Immature natural killer cell (primary cell): ENCODE measurements around the gene GRAMD1B. TPM values are rescaled to one million over a fixed set of nuclear protein-coding genes. Genes with fewer than 3 reads are reported as not detected.

Experiments
- DNase-seq, 3 donors: peaks; one replicate each; pipeline ENCODE4 v3.0.0; 2022; ENCODE audit warnings: mixed read lengths in 1 of 3
- H3K27ac Mint-ChIP-seq, 6 donors: one replicate each; pipeline ENCODE4 v1.8.0; 2020; ENCODE audit warnings: mixed read lengths in 6 of 6, mild to moderate bottlenecking in 5 of 6, inconsistent platforms in 4 of 6, moderate library complexity in 3 of 6
- H3K27me3 Mint-ChIP-seq, 3 donors: one replicate each; pipeline ENCODE4 v1.8.0; 2020 to 2021; ENCODE audit warnings: low read depth in 3 of 3, mild to moderate bottlenecking in 3 of 3, mixed read lengths in 3 of 3, moderate library complexity in 3 of 3, inconsistent platforms in 1 of 3
- H3K36me3 Mint-ChIP-seq, 3 donors: one replicate each; pipeline ENCODE4 v1.8.0; 2020; ENCODE audit warnings: mixed read lengths in 3 of 3, inconsistent platforms in 2 of 3, mild to moderate bottlenecking in 2 of 3
- H3K4me1 Mint-ChIP-seq, 2 donors: one replicate each; pipeline ENCODE4 v1.8.0; 2020; ENCODE audit warnings: inconsistent platforms in 2 of 2, mild to moderate bottlenecking in 2 of 2, mixed read lengths in 2 of 2, moderate library complexity in 1 of 2
- H3K4me3 Mint-ChIP-seq, 5 donors: one replicate each; pipeline ENCODE4 v1.8.0; 2020; ENCODE audit warnings: mild to moderate bottlenecking in 5 of 5, mixed read lengths in 5 of 5, inconsistent platforms in 3 of 5, moderate library complexity in 3 of 5
- H3K9me3 Mint-ChIP-seq, 6 donors: one replicate each; pipeline ENCODE4 v1.8.0; 2020; ENCODE audit warnings: mild to moderate bottlenecking in 6 of 6, mixed read lengths in 6 of 6, inconsistent platforms in 4 of 6, moderate library complexity in 3 of 6
- polyA plus RNA-seq, 3 donors: library from polyadenylated mRNA; unstranded; fragments of 300-500 nt; fragmentation: Illumina TruSeq; gene quantifications; one replicate each; pipeline ENCODE4 v1.2.3, GENCODE V29; 2021

The GRAMD1B gene
- 1 to 10 TPM in 2 of 3 donors, under 1 TPM in 1; 0.78 to 3.4 (median 1.5) TPM for polyA plus RNA-seq

DNA sequence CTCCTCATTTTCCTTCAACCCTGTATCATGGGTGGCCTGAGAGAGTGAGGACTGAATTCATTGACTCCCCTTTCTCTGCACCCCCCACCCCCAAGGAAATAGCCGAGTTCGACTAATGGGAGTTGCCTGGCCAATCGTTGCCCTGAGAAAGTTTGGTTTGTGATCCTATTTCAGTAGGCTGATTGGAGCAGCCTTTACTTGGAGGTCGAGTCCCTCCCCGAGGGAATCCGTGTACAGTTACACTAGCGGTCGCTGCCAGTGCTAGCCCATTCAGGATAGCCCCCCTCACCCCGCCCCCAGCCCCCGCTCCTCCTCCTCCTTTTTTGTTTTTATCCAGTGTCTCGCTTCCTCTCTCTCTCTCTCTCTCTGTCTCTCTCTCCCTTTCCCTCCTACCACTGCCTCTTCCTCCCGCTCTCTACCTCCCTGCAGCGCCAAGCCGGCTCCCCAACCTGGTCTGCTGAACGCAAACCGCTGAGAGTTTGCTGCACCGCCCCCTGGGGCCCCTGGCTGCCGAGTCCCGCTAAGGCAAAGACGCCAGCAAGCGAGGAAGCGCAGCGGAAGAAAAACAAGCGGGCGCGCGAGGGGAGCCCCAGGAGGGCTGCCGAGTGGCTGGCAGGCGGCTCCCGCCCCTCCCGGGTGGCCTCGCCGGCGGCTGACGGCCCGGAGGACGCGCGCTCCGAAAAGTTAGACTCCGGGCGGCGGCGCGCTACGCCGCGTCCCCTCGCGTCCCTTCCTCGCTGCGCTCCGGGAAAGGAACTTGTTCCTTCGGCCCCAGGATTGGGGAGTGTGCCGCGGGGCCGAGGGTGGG lies at the start of gene GRAMD1B:
GRAMD1B (plus strand) TSS at position 357 of the 808 bp plus-strand sequence. CDS start 524 bp downstream, outside the sequence.
- H3K27me3 Mint-ChIP-seq: peaks cover 1 to 6% (median 2%) of the 10 kb centered on the region in 3 donors
- H3K36me3 Mint-ChIP-seq: no peaks in the 10 kb centered on the region
- peak within 1 kb of the TSS; percentile 86 to 97 (median 90) for H3K4me3 Mint-ChIP-seq
- H3K4me1 Mint-ChIP-seq: peaks cover 24 to 26% of the 10 kb centered on the region in 2 donors
- H3K27ac Mint-ChIP-seq: peak within 1 kb of the TSS; percentile 49 to 94 (median 82)
- H3K9me3 Mint-ChIP-seq: no peaks in the 10 kb centered on the region
- peak; percentile 59 to 78 (median 68) for DNase-seq

DNA sequence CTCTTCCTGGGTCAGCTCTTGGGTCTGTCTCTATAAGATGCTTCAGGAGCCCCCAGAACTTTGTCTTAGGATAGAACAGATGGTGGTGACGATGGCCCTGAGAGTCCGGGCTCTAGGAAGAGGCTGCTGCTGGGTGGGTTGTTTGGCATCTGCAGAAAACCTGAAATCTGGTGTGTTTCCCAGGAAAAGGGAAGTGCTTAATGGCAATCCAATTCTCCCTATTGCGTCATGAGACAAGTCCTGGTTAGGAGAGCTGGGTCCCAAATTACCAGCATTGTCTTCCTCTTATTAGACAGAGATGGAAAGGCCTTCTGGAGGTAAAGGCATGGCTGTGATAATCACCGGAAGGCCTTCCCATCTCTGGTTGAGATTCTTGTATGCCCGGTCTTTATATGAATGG lies 48.9 kb upstream of the GRAMD1B start:
- H3K36me3 Mint-ChIP-seq: no peaks in the 10 kb centered on the region
- H3K4me1 Mint-ChIP-seq: peaks cover 0 to 4% of the 10 kb centered on the region in 2 donors
- H3K27ac Mint-ChIP-seq: peak overlapping the region in 4 of 6 donors; percentile 71 to 86 (median 76)
- H3K27me3 Mint-ChIP-seq: no peaks in the 10 kb centered on the region
- DNase-seq: no peak
- no peaks in the 10 kb centered on the region for H3K9me3 Mint-ChIP-seq
- peak overlapping the region; percentile 58 to 75 (median 71) for H3K4me3 Mint-ChIP-seq

GRCh38 chr11:123381817-123382554 lies 48.1 kb upstream of the GRAMD1B start:
- no peaks in the 10 kb centered on the region for H3K27me3 Mint-ChIP-seq
- no peaks in the 10 kb centered on the region for H3K36me3 Mint-ChIP-seq
- peak overlapping the region; percentile 63 to 86 (median 74) for H3K27ac Mint-ChIP-seq
- peak overlapping the region; percentile 58 to 75 (median 71) for H3K4me3 Mint-ChIP-seq
- peaks cover 0 to 4% of the 10 kb centered on the region in 2 donors for H3K4me1 Mint-ChIP-seq
- DNase-seq: peak; percentile 35 to 52 (median 48)
- no peaks in the 10 kb centered on the region for H3K9me3 Mint-ChIP-seq

DNA sequence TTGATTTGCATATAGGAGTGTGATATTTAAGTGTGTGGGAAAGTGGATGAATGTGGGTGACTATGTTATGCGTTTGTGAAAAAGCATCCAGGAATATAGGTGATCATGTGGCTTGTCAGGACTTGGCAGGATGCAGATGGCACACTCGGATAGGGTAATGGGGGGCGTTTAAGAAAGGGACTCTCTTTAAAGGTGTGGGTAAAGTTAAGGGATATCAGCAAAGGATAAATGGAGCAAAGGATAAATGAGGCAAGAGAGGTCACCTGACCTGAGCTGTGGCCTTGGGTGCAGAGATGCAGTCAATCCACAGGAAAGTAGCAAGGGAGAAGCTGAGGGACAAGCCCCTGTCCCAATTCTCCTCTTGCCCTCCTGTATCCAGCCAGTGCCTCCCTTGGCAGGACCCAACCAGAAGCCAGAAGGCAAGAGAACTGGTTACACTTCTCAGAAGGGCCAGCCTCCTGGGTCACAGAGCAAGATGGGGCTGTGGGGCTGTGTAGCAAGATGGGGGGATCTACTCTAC lies 47.5 kb upstream of the GRAMD1B start:
- Mint-ChIP-seq H3K4me3 (peak overlapping the region in 3 of 5 donors; percentile 3 to 71 (median 32)), H3K36me3 (no peaks in the 10 kb centered on the region), H3K27me3 (no peaks in the 10 kb centered on the region), H3K9me3 (no peaks in the 10 kb centered on the region), H3K27ac (peak overlapping the region in 5 of 6 donors; percentile 12 to 86 (median 60)), H3K4me1 (peaks cover 0 to 4% of the 10 kb centered on the region in 2 donors)
- DNase-seq: no peak

GRCh38 chr11:123384116-123384515 lies 46.0 kb upstream of the GRAMD1B start:
- H3K27me3 Mint-ChIP-seq: no peaks in the 10 kb centered on the region
- no peak overlapping the region for H3K4me3 Mint-ChIP-seq
- H3K27ac Mint-ChIP-seq: no peak overlapping the region
- H3K9me3 Mint-ChIP-seq: no peaks in the 10 kb centered on the region
- DNase-seq: no peak
- no peaks in the 10 kb centered on the region for H3K36me3 Mint-ChIP-seq
- H3K4me1 Mint-ChIP-seq: peaks cover 0 to 4% of the 10 kb centered on the region in 2 donors

- H3K27ac Mint-ChIP-seq: no peak overlapping the region
Observed at GRCh38 chr11:123386796-123387510, 43.1 kb upstream of the GRAMD1B start.

GRCh38 chr11:123388640-123389039 lies 41.4 kb upstream of the GRAMD1B start:
- H3K27ac Mint-ChIP-seq: no peak overlapping the region

More at GRCh38 chr11:123386796-123387510, 43.1 kb upstream of the GRAMD1B start:
- DNase-seq: no peak
- H3K4me1 Mint-ChIP-seq: no peaks in the 10 kb centered on the region
- H3K36me3 Mint-ChIP-seq: no peaks in the 10 kb centered on the region
- H3K27me3 Mint-ChIP-seq: peaks cover 0 to 4% (median 0%) of the 10 kb centered on the region in 3 donors
- H3K4me3 Mint-ChIP-seq: no peak overlapping the region
- no peaks in the 10 kb centered on the region for H3K9me3 Mint-ChIP-seq

GRCh38 chr11:123390146-123390545 lies 39.9 kb upstream of the GRAMD1B start:
- Mint-ChIP-seq H3K27ac (no peak overlapping the region), H3K27me3 (peaks cover 0 to 6% (median 0%) of the 10 kb centered on the region in 3 donors), H3K36me3 (peaks cover 0 to 4% (median 0%) of the 10 kb centered on the region in 3 donors), H3K4me3 (no peak overlapping the region), H3K4me1 (no peaks in the 10 kb centered on the region), H3K9me3 (no peaks in the 10 kb centered on the region)
- DNase-seq: no peak

More at GRCh38 chr11:123388640-123389039, 41.4 kb upstream of the GRAMD1B start:
- DNase-seq: no peak
- no peaks in the 10 kb centered on the region for H3K4me1 Mint-ChIP-seq
- no peaks in the 10 kb centered on the region for H3K9me3 Mint-ChIP-seq
- peaks cover 0 to under 1% (median 0%) of the 10 kb centered on the region in 3 donors for H3K36me3 Mint-ChIP-seq
- peaks cover 0 to 6% (median 0%) of the 10 kb centered on the region in 3 donors for H3K27me3 Mint-ChIP-seq
- H3K4me3 Mint-ChIP-seq: no peak overlapping the region

DNA sequence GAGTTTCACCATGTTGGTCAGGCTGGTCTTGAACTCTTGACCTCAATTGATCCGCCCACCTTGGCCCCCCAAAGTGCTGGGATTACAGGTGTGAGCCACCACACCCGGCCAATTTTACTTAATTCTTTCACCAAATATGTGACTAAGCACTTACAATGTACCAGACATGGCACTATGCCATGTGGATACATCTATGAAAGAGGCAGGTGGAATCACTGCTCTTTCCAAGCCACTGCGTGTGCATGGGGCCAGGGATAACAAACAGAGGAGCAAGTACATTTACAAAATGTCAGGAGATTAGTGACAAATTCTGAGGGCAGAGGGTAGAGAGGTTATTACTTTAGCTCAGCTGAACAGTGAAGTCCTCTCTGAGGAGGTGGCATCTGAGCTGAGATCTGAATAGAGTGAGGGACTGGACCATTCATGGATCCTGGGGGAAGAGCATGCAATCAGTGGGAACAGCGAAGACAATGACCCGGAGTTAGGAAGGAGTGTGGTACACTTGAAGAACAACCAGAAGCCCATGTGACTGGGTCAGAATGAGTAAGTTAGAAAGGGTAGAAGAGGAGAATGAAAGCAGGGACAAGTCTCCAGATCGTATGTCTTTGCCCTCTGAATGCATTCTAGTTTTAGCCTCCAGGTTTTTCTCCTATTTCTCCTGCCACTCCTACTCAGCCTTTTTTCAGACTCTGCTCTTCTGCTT lies 38.3 kb upstream of the GRAMD1B start:
- peaks cover 0 to 6% (median 0%) of the 10 kb centered on the region in 3 donors for H3K27me3 Mint-ChIP-seq
- H3K4me3 Mint-ChIP-seq: no peak overlapping the region

GRCh38 chr11:123392431-123392830 lies 37.6 kb upstream of the GRAMD1B start:
- H3K36me3 Mint-ChIP-seq: peaks cover 0 to 4% (median 0%) of the 10 kb centered on the region in 3 donors
- no peaks in the 10 kb centered on the region for H3K4me1 Mint-ChIP-seq
- H3K27ac Mint-ChIP-seq: no peak overlapping the region
- no peak for DNase-seq
- H3K9me3 Mint-ChIP-seq: no peaks in the 10 kb centered on the region
- peaks cover 0 to 6% (median 0%) of the 10 kb centered on the region in 3 donors for H3K27me3 Mint-ChIP-seq
- no peak overlapping the region for H3K4me3 Mint-ChIP-seq

More for the DNA sequence above, 38.3 kb upstream of the GRAMD1B start:
- Mint-ChIP-seq H3K36me3 (peaks cover 0 to 4% (median 0%) of the 10 kb centered on the region in 3 donors), H3K4me1 (no peaks in the 10 kb centered on the region), H3K9me3 (no peaks in the 10 kb centered on the region), H3K27ac (no peak overlapping the region)
- no peak for DNase-seq

GRCh38 chr11:123392844-123393243 lies 37.2 kb upstream of the GRAMD1B start:
- peaks cover 0 to 6% (median 0%) of the 10 kb centered on the region in 3 donors for H3K27me3 Mint-ChIP-seq
- no peak overlapping the region for H3K27ac Mint-ChIP-seq
- H3K9me3 Mint-ChIP-seq: no peaks in the 10 kb centered on the region
- H3K4me3 Mint-ChIP-seq: no peak overlapping the region
- peaks cover 0 to 4% (median 0%) of the 10 kb centered on the region in 3 donors for H3K36me3 Mint-ChIP-seq
- H3K4me1 Mint-ChIP-seq: no peaks in the 10 kb centered on the region
- no peak for DNase-seq

- H3K4me1 Mint-ChIP-seq: no peaks in the 10 kb centered on the region
- H3K9me3 Mint-ChIP-seq: no peaks in the 10 kb centered on the region
- H3K36me3 Mint-ChIP-seq: peaks cover 0 to 4% (median 0%) of the 10 kb centered on the region in 3 donors
- H3K27ac Mint-ChIP-seq: peak overlapping the region in 1 of 6 donors; percentile 4
- H3K27me3 Mint-ChIP-seq: peaks cover 0 to 6% (median 0%) of the 10 kb centered on the region in 3 donors
- no peak for DNase-seq
- no peak overlapping the region for H3K4me3 Mint-ChIP-seq
Observed at GRCh38 chr11:123393312-123393927, 36.6 kb upstream of the GRAMD1B start.
